ENCODE measurements around the gene DARS1. TPM values are rescaled to one million over a fixed set of nuclear protein-coding genes. Genes with fewer than 3 reads are reported as not detected.
"Not testable (repeated sequence)": the region's sequence is repeated elsewhere in the genome, so short reads cannot be mapped to it uniquely, and the experiment has no call there.

Gene DARS1
- total and polyA plus RNA-seq, 3 experiments from 2014 or later, result 102 to 146 (median 143) TPM

GRCh38 chr2:135960656-135961551 is 24.5 kb downstream of the DARS1 start:
- ChIA-PET CTCF (interaction anchor here (0.7 to 1.4 kb wide), 5 partner anchors 12 to 176 kb away, joined by 3 to 4 read pairs (median 3); no protein-coding TSS in a partner anchor), POLR2A (interaction anchor here (0.6 to 1.2 kb wide), 5 partner anchors 12 to 366 kb away, joined by 3 to 4 read pairs (median 3); no protein-coding TSS in a partner anchor)
- Histone ChIP-seq H3K4me3 (ENCODE audit: low read length) (no peak overlapping the region), H3K4me1 (ENCODE audit: insufficient read depth, low read length) (peaks cover 33% of the 10 kb centered on the region), H3K27ac (ENCODE audit: low read depth, low read length) (no peak overlapping the region), H3K9me3 (ENCODE audit: low read length) (no peaks in the 10 kb centered on the region), H3K27me3 (ENCODE audit: insufficient read depth, low read length, poor library complexity, severe bottlenecking) (no peaks in the 10 kb centered on the region), H3K36me3 (ENCODE audit: insufficient read depth, low read length) (no peaks in the 10 kb centered on the region)
- Mint-ChIP-seq H3K36me3 (peaks cover 0 to 33% (median 7%) of the 10 kb centered on the region in 3 donors), H3K4me1 (peaks cover 53 to 65% (median 56%) of the 10 kb centered on the region in 3 donors), H3K4me3 (peak overlapping the region; percentile 13 to 56 (median 46)), H3K9me3 (no peaks in the 10 kb centered on the region), H3K27ac (peak overlapping the region; percentile 62 to 90 (median 84)), H3K27me3 (no peaks in the 10 kb centered on the region)
- DNase-seq, result peak in 2 of 5 donors; percentile 18 to 48

GRCh38 chr2:135960150-135960549 is 25.3 kb downstream of the DARS1 start:
- H3K27me3 Mint-ChIP-seq, result no peaks in the 10 kb centered on the region
- Histone ChIP-seq H3K4me3 (ENCODE audit: low read length) (no peak overlapping the region), H3K27ac (ENCODE audit: low read depth, low read length) (no peak overlapping the region), H3K36me3 (ENCODE audit: insufficient read depth, low read length) (no peaks in the 10 kb centered on the region), H3K27me3 (ENCODE audit: insufficient read depth, low read length, poor library complexity, severe bottlenecking) (no peaks in the 10 kb centered on the region), H3K9me3 (ENCODE audit: low read length) (no peaks in the 10 kb centered on the region), H3K4me1 (ENCODE audit: insufficient read depth, low read length) (peaks cover 33% of the 10 kb centered on the region)
- peaks cover 54 to 67% (median 56%) of the 10 kb centered on the region in 3 donors for H3K4me1 Mint-ChIP-seq
- ChIA-PET CTCF (interaction anchor here (0.9 to 1.4 kb wide), 4 partner anchors 12 to 176 kb away, joined by 3 read pairs; no protein-coding TSS in a partner anchor), POLR2A (interaction anchor here (0.5 to 1.2 kb wide), 4 partner anchors 12 to 279 kb away, joined by 3 to 5 read pairs (median 3); no protein-coding TSS in a partner anchor)
- no peaks in the 10 kb centered on the region for H3K9me3 Mint-ChIP-seq
- DNase-seq, result no peak
- H3K4me3 Mint-ChIP-seq, result peak overlapping the region in 4 of 7 donors; percentile 0 to 17 (median 15)
- peaks cover 0 to 33% (median 10%) of the 10 kb centered on the region in 3 donors for H3K36me3 Mint-ChIP-seq
- peak overlapping the region; percentile 15 to 90 (median 84) for H3K27ac Mint-ChIP-seq

GRCh38 chr2:135958927-135959326 is 26.5 kb downstream of the DARS1 start:
- CTCF ChIA-PET, result interaction anchor here (0.7 to 1.0 kb wide), 2 partner anchors 25 to 50 kb away, joined by 3 read pairs; no protein-coding TSS in a partner anchor
- H3K27ac ChIP-seq (ENCODE audit: low read depth, low read length); H3K4me3 ChIP-seq (ENCODE audit: low read length); H3K9me3 ChIP-seq (ENCODE audit: low read length); H3K27me3 ChIP-seq (ENCODE audit: insufficient read depth, low read length, poor library complexity, severe bottlenecking); H3K27me3 Mint-ChIP-seq; POLR2A ChIA-PET; H3K27ac Mint-ChIP-seq; H3K36me3 ChIP-seq (ENCODE audit: insufficient read depth, low read length); H3K4me3 Mint-ChIP-seq; H3K9me3 Mint-ChIP-seq; DNase-seq: not testable (repeated sequence)
- peaks cover 54 to 69% (median 61%) of the 10 kb centered on the region in 3 donors for H3K4me1 Mint-ChIP-seq
- peaks cover 42% of the 10 kb centered on the region for H3K4me1 ChIP-seq (ENCODE audit: insufficient read depth, low read length)
- peaks cover 0 to 30% (median 7%) of the 10 kb centered on the region in 3 donors for H3K36me3 Mint-ChIP-seq

- H3K9me3 Mint-ChIP-seq, result peaks cover 0 to 1% (median 0%) of the 10 kb centered on the region in 5 donors
- no peaks in the 10 kb centered on the region for H3K27me3 ChIP-seq (ENCODE audit: insufficient read depth, low read length, poor library complexity, severe bottlenecking)
- peaks cover 38 to 68% (median 54%) of the 10 kb centered on the region in 3 donors for H3K4me1 Mint-ChIP-seq
- peak overlapping the region; percentile 27 to 90 (median 82) for H3K27ac Mint-ChIP-seq
- peak overlapping the region; percentile 2 to 74 (median 48) for H3K4me3 Mint-ChIP-seq
- H3K4me3 ChIP-seq (ENCODE audit: low read length), result no peak overlapping the region
- ChIA-PET POLR2A (interaction anchor here (0.6 kb wide), 1 partner anchor 428 kb away, joined by 3 read pairs; no protein-coding TSS in a partner anchor), CTCF (interaction anchor here (0.8 kb wide), 1 partner anchor 426 kb away, joined by 3 read pairs; no protein-coding TSS in a partner anchor)
- no peaks in the 10 kb centered on the region for H3K9me3 ChIP-seq (ENCODE audit: low read length)
- peak in 2 of 5 donors; percentile 28 to 48 for DNase-seq
- no peaks in the 10 kb centered on the region for H3K27me3 Mint-ChIP-seq
- H3K27ac ChIP-seq (ENCODE audit: low read depth, low read length), result no peak overlapping the region
- H3K4me1 ChIP-seq (ENCODE audit: insufficient read depth, low read length), result peaks cover 18% of the 10 kb centered on the region
- peaks cover 17 to 40% (median 22%) of the 10 kb centered on the region in 3 donors for H3K36me3 Mint-ChIP-seq
- H3K36me3 ChIP-seq (ENCODE audit: insufficient read depth, low read length), result no peaks in the 10 kb centered on the region
Measured at GRCh38 chr2:135954020-135954601, 31.3 kb downstream of the DARS1 start.

- no peaks in the 10 kb centered on the region for H3K9me3 ChIP-seq (ENCODE audit: low read length)
- no peaks in the 10 kb centered on the region for H3K27me3 ChIP-seq (ENCODE audit: insufficient read depth, low read length, poor library complexity, severe bottlenecking)
- Mint-ChIP-seq H3K27ac (peak overlapping the region in 2 of 8 donors; percentile 19 to 52), H3K27me3 (no peaks in the 10 kb centered on the region), H3K9me3 (peaks cover 0 to 1% (median 0%) of the 10 kb centered on the region in 5 donors), H3K4me1 (peaks cover 48 to 77% (median 66%) of the 10 kb centered on the region in 3 donors), H3K36me3 (peaks cover 17 to 33% (median 22%) of the 10 kb centered on the region in 3 donors), H3K4me3 (no peak overlapping the region)
- DNase-seq, result no peak
- H3K4me1 ChIP-seq (ENCODE audit: insufficient read depth, low read length), result peaks cover 27% of the 10 kb centered on the region
- H3K36me3 ChIP-seq (ENCODE audit: insufficient read depth, low read length), result no peaks in the 10 kb centered on the region
- CTCF ChIA-PET, result interaction anchor here (1.3 kb wide), 1 partner anchor 432 kb away, joined by 3 read pairs; no protein-coding TSS in a partner anchor
- POLR2A ChIA-PET, result no interaction called here
- H3K27ac ChIP-seq (ENCODE audit: low read depth, low read length), result no peak overlapping the region
- no peak overlapping the region for H3K4me3 ChIP-seq (ENCODE audit: low read length)
Measured at GRCh38 chr2:135952891-135953290, 32.5 kb downstream of the DARS1 start.

- no peak overlapping the region for H3K27ac ChIP-seq (ENCODE audit: low read depth, low read length)
- DNase-seq, result no peak
- Mint-ChIP-seq H3K9me3 (peaks cover 0 to 1% (median 0%) of the 10 kb centered on the region in 5 donors), H3K4me1 (peaks cover 51 to 85% (median 71%) of the 10 kb centered on the region in 3 donors), H3K4me3 (no peak overlapping the region), H3K36me3 (peaks cover 16 to 34% (median 22%) of the 10 kb centered on the region in 3 donors), H3K27ac (peak overlapping the region; percentile 12 to 74 (median 62)), H3K27me3 (no peaks in the 10 kb centered on the region)
- no peak overlapping the region for H3K4me3 ChIP-seq (ENCODE audit: low read length)
- no peaks in the 10 kb centered on the region for H3K36me3 ChIP-seq (ENCODE audit: insufficient read depth, low read length)
- ChIA-PET POLR2A (no interaction called here), CTCF (no interaction called here)
- no peaks in the 10 kb centered on the region for H3K27me3 ChIP-seq (ENCODE audit: insufficient read depth, low read length, poor library complexity, severe bottlenecking)
- peaks cover 29% of the 10 kb centered on the region for H3K4me1 ChIP-seq (ENCODE audit: insufficient read depth, low read length)
- H3K9me3 ChIP-seq (ENCODE audit: low read length), result no peaks in the 10 kb centered on the region
Measured at GRCh38 chr2:135951041-135951583, 34.3 kb downstream of the DARS1 start.

- peak overlapping the region; percentile 13 to 96 (median 64) for H3K27ac Mint-ChIP-seq
- no peaks in the 10 kb centered on the region for H3K9me3 ChIP-seq (ENCODE audit: low read length)
- no peak overlapping the region for H3K27ac ChIP-seq (ENCODE audit: low read depth, low read length)
- H3K9me3 Mint-ChIP-seq, result peaks cover 0 to 1% (median 0%) of the 10 kb centered on the region in 5 donors
- H3K36me3 Mint-ChIP-seq, result peaks cover 18 to 31% (median 22%) of the 10 kb centered on the region in 3 donors
- CTCF ChIA-PET, result interaction anchor here (0.6 to 1.0 kb wide), 2 partner anchors 36 to 290 kb away, joined by 3 read pairs; no protein-coding TSS in a partner anchor
- no peaks in the 10 kb centered on the region for H3K27me3 Mint-ChIP-seq
- peaks cover 53 to 86% (median 77%) of the 10 kb centered on the region in 3 donors for H3K4me1 Mint-ChIP-seq
- no peaks in the 10 kb centered on the region for H3K36me3 ChIP-seq (ENCODE audit: insufficient read depth, low read length)
- no peak overlapping the region for H3K4me3 ChIP-seq (ENCODE audit: low read length)
- peak overlapping the region in 2 of 7 donors; percentile 16 to 80 for H3K4me3 Mint-ChIP-seq
- DNase-seq, result no peak
- H3K27me3 ChIP-seq (ENCODE audit: insufficient read depth, low read length, poor library complexity, severe bottlenecking), result no peaks in the 10 kb centered on the region
- POLR2A ChIA-PET, result interaction anchor here (0.7 kb wide), 2 partner anchors 177 to 434 kb away, joined by 3 to 4 read pairs; no protein-coding TSS in a partner anchor
- H3K4me1 ChIP-seq (ENCODE audit: insufficient read depth, low read length), result peaks cover 24% of the 10 kb centered on the region
Measured at GRCh38 chr2:135949451-135950234, 35.8 kb downstream of the DARS1 start.

All from CD8-positive, alpha-beta memory T cell (primary cell).